ENCODE results near the gene THSD7A. TPM values are rescaled to one million over a fixed set of nuclear protein-coding genes. Genes with fewer than 3 reads are reported as not detected.

The THSD7A gene
- total RNA-seq, 4 donors from 2014 or later = 0.30 to 2.6 (median 1.4) TPM

- TF ChIP-seq POLR2A (IDR thresholded peaks at IDR 0.05) (no peak), CTCF (IDR thresholded peaks at IDR 0.05) (no peak)
- 64 to 69% methylated on average over 3 of the region's 3 CpGs for WGBS, 2 donors
- H3K4me3 ChIP-seq (ENCODE audit: low read depth, poor library complexity, severe bottlenecking) = no peak overlapping the region
- no peak for DNase-seq (ENCODE audit: low spot score in 2 of 2)
- intact Hi-C loops (cut with DNase I; ENCODE audit: low total_unique reads) = no loop called here
Observed at GRCh38 chr7:11592699-11593098, 239.3 kb downstream of the THSD7A start.

DNA sequence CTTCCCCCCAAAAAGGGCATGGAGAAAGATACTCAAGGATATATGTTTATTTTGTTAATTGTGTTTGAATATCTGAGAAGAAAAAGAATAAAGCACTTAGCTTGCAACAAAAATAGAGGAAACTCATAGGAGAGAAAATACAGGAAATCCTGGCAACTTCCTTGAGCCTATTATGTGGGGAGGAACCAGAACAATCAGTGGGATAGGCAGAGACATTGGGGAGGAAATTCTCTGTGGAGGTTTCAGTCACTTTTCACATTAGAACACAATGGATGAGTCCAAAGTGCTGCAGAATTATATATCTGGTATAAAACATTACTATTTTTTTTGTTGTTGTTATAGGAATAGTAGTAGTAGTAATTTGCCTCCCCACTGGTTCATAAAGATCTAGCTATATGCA, 240.1 kb downstream of the THSD7A start:
- no peak overlapping the region for H3K4me3 ChIP-seq (ENCODE audit: low read depth, poor library complexity, severe bottlenecking)
- intact Hi-C loops (cut with DNase I; ENCODE audit: low total_unique reads) = no loop called here
- no peak for TF ChIP-seq POLR2A (IDR thresholded peaks at IDR 0.05)
- TF ChIP-seq CTCF (IDR thresholded peaks at IDR 0.05) = no peak
- DNase-seq (ENCODE audit: low spot score in 2 of 2) = no peak

- intact Hi-C loops (cut with DNase I; ENCODE audit: low total_unique reads) = no loop called here
- no peak overlapping the region for H3K4me3 ChIP-seq (ENCODE audit: low read depth, poor library complexity, severe bottlenecking)
- WGBS, 2 donors = 74 to 78% methylated on average over 6 of the region's 6 CpGs
- DNase-seq (ENCODE audit: low spot score in 2 of 2) = no peak
- TF ChIP-seq CTCF (IDR thresholded peaks at IDR 0.05) (no peak), POLR2A (IDR thresholded peaks at IDR 0.05) (no peak)
Observed at GRCh38 chr7:11591055-11591633, 240.9 kb downstream of the THSD7A start.

GRCh38 chr7:11589251-11589650, 242.7 kb downstream of the THSD7A start:
- TF ChIP-seq CTCF (IDR thresholded peaks at IDR 0.05) (no peak), POLR2A (IDR thresholded peaks at IDR 0.05) (no peak)
- H3K4me3 ChIP-seq (ENCODE audit: low read depth, poor library complexity, severe bottlenecking) = no peak overlapping the region
- no peak for DNase-seq (ENCODE audit: low spot score in 2 of 2)
- 77 to 84% methylated on average over 4 of the region's 4 CpGs for WGBS, 2 donors
- intact Hi-C loops (cut with DNase I; ENCODE audit: low total_unique reads) = no loop called here

- 63 to 76% methylated on average over 1 of the region's 1 CpG for WGBS, 2 donors
- intact Hi-C loops (cut with DNase I; ENCODE audit: low total_unique reads) = no loop called here
- no peak for DNase-seq (ENCODE audit: low spot score in 2 of 2)
- no peak for TF ChIP-seq CTCF (IDR thresholded peaks at IDR 0.05)
- TF ChIP-seq POLR2A (IDR thresholded peaks at IDR 0.05) = no peak
- H3K4me3 ChIP-seq (ENCODE audit: low read depth, poor library complexity, severe bottlenecking) = no peak overlapping the region
Observed at GRCh38 chr7:11587814-11588213, 244.2 kb downstream of the THSD7A start.

- intact Hi-C loops (cut with DNase I; ENCODE audit: low total_unique reads) = no loop called here
- no peak for TF ChIP-seq POLR2A (IDR thresholded peaks at IDR 0.05)
- H3K4me3 ChIP-seq (ENCODE audit: low read depth, poor library complexity, severe bottlenecking) = no peak overlapping the region
- DNase-seq (ENCODE audit: low spot score in 2 of 2) = no peak
- 85 to 87% methylated on average over 2 of the region's 2 CpGs for WGBS, 2 donors
Observed at GRCh38 chr7:11587048-11587447, 244.9 kb downstream of the THSD7A start.

Data from lower leg skin (tissue), 4 donors.